HG03521 (cell line): ENCODE results near the gene INPP4B.
"Not testable (repeated sequence)": the region's sequence is repeated elsewhere in the genome, so short reads cannot be mapped to it uniquely, and the experiment has no call there.

ENCODE experiments used
- ATAC-seq: cut with Tn5 transposase; IDR thresholded peaks from one replicate; pipeline ENCODE4 v1.9.1; 2021; ENCODE audit warnings: mild to moderate bottlenecking, moderate library complexity; ENCODE audit not compliant: unreplicated experiment

Gene INPP4B

GRCh38 chr4:142826503-142827241 is 19.4 kb downstream of the INPP4B start:
- ATAC-seq: no peak

GRCh38 chr4:142824368-142824767 is 21.7 kb downstream of the INPP4B start:
- ATAC-seq: no peak

- no peak for ATAC-seq
These were observed 22.3 kb downstream of the INPP4B start for GRCh38 chr4:142823796-142824195.

- ATAC-seq: no peak
These were observed 27.6 kb downstream of the INPP4B start for GRCh38 chr4:142818476-142818875.

GRCh38 chr4:142818031-142818430 is 28.1 kb downstream of the INPP4B start:
- ATAC-seq: no peak

GRCh38 chr4:142817442-142817841 is 28.7 kb downstream of the INPP4B start:
- no peak for ATAC-seq

- ATAC-seq: no peak
These were observed 30.3 kb downstream of the INPP4B start for GRCh38 chr4:142815834-142816233.

GRCh38 chr4:142813388-142813787 is 32.7 kb downstream of the INPP4B start:
- ATAC-seq: no peak

- no peak for ATAC-seq
These were observed 34.0 kb downstream of the INPP4B start for GRCh38 chr4:142812091-142812490.

- no peak for ATAC-seq
These were observed 35.1 kb downstream of the INPP4B start for GRCh38 chr4:142811034-142811433.

GRCh38 chr4:142809559-142809958 is 36.5 kb downstream of the INPP4B start:
- ATAC-seq: no peak

- not testable (repeated sequence) for ATAC-seq
These were observed 42.2 kb downstream of the INPP4B start for GRCh38 chr4:142803879-142804278.

- no peak for ATAC-seq
These were observed 44.1 kb downstream of the INPP4B start for GRCh38 chr4:142801966-142802365.

GRCh38 chr4:142781114-142781513 is 65.0 kb downstream of the INPP4B start:
- ATAC-seq: no peak

GRCh38 chr4:142778900-142779299 is 67.2 kb downstream of the INPP4B start:
- no peak for ATAC-seq

GRCh38 chr4:142778430-142778829 is 67.7 kb downstream of the INPP4B start:
- no peak for ATAC-seq

GRCh38 chr4:142777045-142777743 is 68.9 kb downstream of the INPP4B start:
- ATAC-seq: no peak

- ATAC-seq: no peak
These were observed 70.1 kb downstream of the INPP4B start for GRCh38 chr4:142776026-142776425.

- no peak for ATAC-seq
These were observed 72.6 kb downstream of the INPP4B start for GRCh38 chr4:142773505-142773904.

- ATAC-seq: no peak
These were observed 83.8 kb downstream of the INPP4B start for GRCh38 chr4:142762280-142762679.

GRCh38 chr4:142752202-142752786 is 93.8 kb downstream of the INPP4B start:
- no peak for ATAC-seq
